ENCODE measurements around the gene BCO2.

DNA sequence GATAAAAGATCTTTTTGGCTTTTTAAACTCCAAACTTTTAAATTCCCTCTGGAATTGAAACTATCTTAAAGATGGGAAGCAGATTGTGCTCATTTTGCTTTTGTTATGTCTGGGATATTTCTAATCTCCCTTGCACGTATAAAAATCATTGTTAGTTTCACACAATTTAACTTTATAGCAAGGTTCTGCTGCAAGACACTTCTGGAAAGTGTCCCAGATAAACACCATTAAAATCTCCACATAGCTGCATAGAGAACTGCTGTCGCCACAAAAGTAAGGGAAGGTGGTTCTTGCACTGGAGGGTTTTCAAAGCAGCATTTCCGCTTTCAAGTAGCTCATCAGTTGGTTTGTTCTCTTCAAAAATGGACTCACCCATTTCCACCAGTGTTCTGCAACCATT is 62.7 kb downstream of the BCO2 start:
- TF ChIP-seq, protein P1, sequence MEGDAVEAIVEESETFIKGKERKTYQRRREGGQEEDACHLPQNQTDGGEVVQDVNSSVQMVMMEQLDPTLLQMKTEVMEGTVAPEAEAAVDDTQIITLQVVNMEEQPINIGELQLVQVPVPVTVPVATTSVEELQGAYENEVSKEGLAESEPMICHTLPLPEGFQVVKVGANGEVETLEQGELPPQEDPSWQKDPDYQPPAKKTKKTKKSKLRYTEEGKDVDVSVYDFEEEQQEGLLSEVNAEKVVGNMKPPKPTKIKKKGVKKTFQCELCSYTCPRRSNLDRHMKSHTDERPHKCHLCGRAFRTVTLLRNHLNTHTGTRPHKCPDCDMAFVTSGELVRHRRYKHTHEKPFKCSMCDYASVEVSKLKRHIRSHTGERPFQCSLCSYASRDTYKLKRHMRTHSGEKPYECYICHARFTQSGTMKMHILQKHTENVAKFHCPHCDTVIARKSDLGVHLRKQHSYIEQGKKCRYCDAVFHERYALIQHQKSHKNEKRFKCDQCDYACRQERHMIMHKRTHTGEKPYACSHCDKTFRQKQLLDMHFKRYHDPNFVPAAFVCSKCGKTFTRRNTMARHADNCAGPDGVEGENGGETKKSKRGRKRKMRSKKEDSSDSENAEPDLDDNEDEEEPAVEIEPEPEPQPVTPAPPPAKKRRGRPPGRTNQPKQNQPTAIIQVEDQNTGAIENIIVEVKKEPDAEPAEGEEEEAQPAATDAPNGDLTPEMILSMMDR (IDR thresholded peaks at IDR 0.05; ENCODE audit: insufficient read depth, low read length) = no peak
- TF ChIP-seq POLR2AphosphoS5 (IDR thresholded peaks at IDR 0.05; ENCODE audit: low read depth) = no peak
- TF ChIP-seq SPI1 (IDR thresholded peaks at IDR 0.05; ENCODE audit: borderline replicate concordance, low read depth) = no peak
- TF ChIP-seq GABPA (IDR thresholded peaks at IDR 0.05; ENCODE audit: low read depth) = no peak
